ENCODE results near the gene AKIRIN2. TPM values are rescaled to one million over a fixed set of nuclear protein-coding genes. Genes with fewer than 3 reads are reported as not detected.

AKIRIN2 gene
- total RNA-seq, 4 donors from 2014 or later: 17.4 to 24.0 (median 21.7) TPM

GRCh38 chr6:87741001-87741650, 39.1 kb upstream of the AKIRIN2 start:
- TF ChIP-seq CTCF (IDR thresholded peaks at IDR 0.05) (no peak), POLR2A (IDR thresholded peaks at IDR 0.05; ENCODE audit: low read depth) (no peak), EP300 (IDR thresholded peaks at IDR 0.05) (no peak)

GRCh38 chr6:87738744-87739143, 36.7 kb upstream of the AKIRIN2 start:
- DNase-seq (ENCODE audit: extremely low spot score): no peak
- Histone ChIP-seq H3K4me1 (no peaks in the 10 kb centered on the region), H3K9me3 (no peaks in the 10 kb centered on the region), H3K27ac (replicated peaks in 1 of 4) (no peak overlapping the region), H3K27me3 (no peaks in the 10 kb centered on the region), H3K36me3 (no peaks in the 10 kb centered on the region), H3K4me3 (no peak overlapping the region)
- intact Hi-C loops (cut with DNase I): no loop called here
- WGBS: 81% methylated on average over 4 of the region's 4 CpGs
- no peak for TF ChIP-seq EP300 (IDR thresholded peaks at IDR 0.05)
- TF ChIP-seq POLR2AphosphoS5 (IDR thresholded peaks at IDR 0.05): no peak
- no peak for TF ChIP-seq POLR2A (IDR thresholded peaks at IDR 0.05; ENCODE audit: low read depth)

More at GRCh38 chr6:87741001-87741650, 39.1 kb upstream of the AKIRIN2 start:
- Histone ChIP-seq H3K27me3 (no peaks in the 10 kb centered on the region), H3K27ac (replicated peaks in 1 of 4) (no peak overlapping the region), H3K36me3 (no peaks in the 10 kb centered on the region), H3K9me3 (no peaks in the 10 kb centered on the region), H3K4me1 (no peaks in the 10 kb centered on the region), H3K4me3 (no peak overlapping the region)
- 86% methylated on average over 9 of the region's 9 CpGs for WGBS
- DNase-seq (ENCODE audit: extremely low spot score): no peak
- intact Hi-C loops (cut with DNase I): no loop called here

- DNase-seq (ENCODE audit: extremely low spot score): no peak
- no peaks in the 10 kb centered on the region for H3K9me3 ChIP-seq
- WGBS: 83% methylated on average over 3 of the region's 3 CpGs
- H3K4me1 ChIP-seq: no peaks in the 10 kb centered on the region
- H3K27me3 ChIP-seq: no peaks in the 10 kb centered on the region
- no peak overlapping the region for H3K27ac ChIP-seq (replicated peaks in 1 of 4)
- TF ChIP-seq EP300 (IDR thresholded peaks at IDR 0.05) (no peak), CTCF (IDR thresholded peaks at IDR 0.05) (no peak), POLR2A (IDR thresholded peaks at IDR 0.05; ENCODE audit: low read depth) (no peak), POLR2AphosphoS5 (IDR thresholded peaks at IDR 0.05) (no peak)
- H3K36me3 ChIP-seq: no peaks in the 10 kb centered on the region
- no peak overlapping the region for H3K4me3 ChIP-seq
- intact Hi-C loops (cut with DNase I): no loop called here
These were observed 36.0 kb upstream of the AKIRIN2 start for GRCh38 chr6:87738000-87738399.

- WGBS: 73% methylated on average over 5 of the region's 5 CpGs
- Histone ChIP-seq H3K4me1 (peaks cover 8 to 10% (median 9%) of the 10 kb centered on the region in 4 donors), H3K36me3 (no peaks in the 10 kb centered on the region), H3K27me3 (no peaks in the 10 kb centered on the region), H3K4me3 (no peak overlapping the region), H3K9me3 (no peaks in the 10 kb centered on the region), H3K27ac (replicated peaks in 1 of 4) (no peak overlapping the region)
- intact Hi-C loops (cut with DNase I): no loop called here
- TF ChIP-seq CTCF (IDR thresholded peaks at IDR 0.05) (no peak), POLR2A (IDR thresholded peaks at IDR 0.05; ENCODE audit: low read depth) (no peak), EP300 (IDR thresholded peaks at IDR 0.05) (no peak), POLR2AphosphoS5 (IDR thresholded peaks at IDR 0.05) (no peak)
- no peak for DNase-seq (ENCODE audit: extremely low spot score)
These were observed 34.9 kb upstream of the AKIRIN2 start for GRCh38 chr6:87736809-87737540.

- intact Hi-C loops (cut with DNase I): no loop called here
These were observed 30.0 kb upstream of the AKIRIN2 start for GRCh38 chr6:87731818-87732661.

More at GRCh38 chr6:87731818-87732661, 30.0 kb upstream of the AKIRIN2 start:
- H3K4me3 ChIP-seq: peak overlapping the region in 1 of 4 donors; percentile 24
- H3K36me3 ChIP-seq: no peaks in the 10 kb centered on the region
- peak overlapping the region; percentile 60 to 79 (median 72) for H3K27ac ChIP-seq (replicated peaks in 1 of 4)
- DNase-seq (ENCODE audit: extremely low spot score): peak; percentile 96
- peaks cover 23 to 33% (median 26%) of the 10 kb centered on the region in 4 donors for H3K4me1 ChIP-seq
- no peaks in the 10 kb centered on the region for H3K27me3 ChIP-seq
- no peaks in the 10 kb centered on the region for H3K9me3 ChIP-seq
- WGBS: 8% methylated on average over 4 of the region's 4 CpGs
- TF ChIP-seq POLR2A (IDR thresholded peaks at IDR 0.05; ENCODE audit: low read depth) (no peak), CTCF (IDR thresholded peaks at IDR 0.05) (no peak), POLR2AphosphoS5 (IDR thresholded peaks at IDR 0.05) (peak; percentile 83 to 85)
